Liver (tissue), 9 donors: ENCODE results near the gene NKAIN2. TPM values are rescaled to one million over a fixed set of nuclear protein-coding genes. Genes with fewer than 3 reads are reported as not detected.

Experiments
- DNase-seq: peaks from one replicate; pipeline ENCODE4 v3.0.0-alpha.2; 2017; ENCODE audit warnings: low spot score
- H3K27ac ChIP-seq, 2 donors: one replicate each; pipeline ENCODE4 v1.7.0; 2013; ENCODE audit warnings: inconsistent platforms in 2 of 2, low read length in 2 of 2, control low read depth in 1 of 2, low read depth in 1 of 2, mild to moderate bottlenecking in 1 of 2
- H3K27me3 ChIP-seq, 4 donors: one replicate each; pipeline versions ENCODE4 v1.6.1 to v1.7.0; 2013; ENCODE audit warnings: low read length in 3 of 4, inconsistent platforms in 1 of 4, mild to moderate bottlenecking in 1 of 4, moderate library complexity in 1 of 4; ENCODE audit not compliant: control insufficient read depth in 4 of 4, insufficient read depth in 4 of 4
- H3K36me3 ChIP-seq, 4 donors: one replicate each; pipeline versions ENCODE4 v1.6.1 to v1.7.0; 2013; ENCODE audit warnings: low read length in 3 of 4, mild to moderate bottlenecking in 3 of 4, low read depth in 1 of 4, moderate library complexity in 1 of 4; ENCODE audit not compliant: control insufficient read depth in 4 of 4, insufficient read depth in 3 of 4
- H3K4me1 ChIP-seq, 4 donors: one replicate each; pipeline versions ENCODE4 v1.6.1 to v1.7.0; 2013; ENCODE audit warnings: low read length in 3 of 4, mild to moderate bottlenecking in 3 of 4, moderate library complexity in 1 of 4; ENCODE audit not compliant: control insufficient read depth in 4 of 4, insufficient read depth in 4 of 4
- H3K4me3 ChIP-seq, 3 donors: one replicate each; pipeline versions ENCODE4 v1.6.1 to v1.7.0; 2013; ENCODE audit warnings: low read length in 3 of 3, control low read depth in 1 of 3, low read depth in 1 of 3, mild to moderate bottlenecking in 1 of 3
- H3K9ac ChIP-seq, 2 donors: one replicate each; pipeline ENCODE4 v1.7.0; 2013; ENCODE audit warnings: low read length in 2 of 2, mild to moderate bottlenecking in 2 of 2, moderate library complexity in 2 of 2, control low read depth in 1 of 2, low read depth in 1 of 2
- H3K9me3 ChIP-seq, 4 donors: one replicate each; pipeline versions ENCODE4 v1.6.1 to v1.7.0; 2013; ENCODE audit warnings: low read length in 3 of 4; ENCODE audit not compliant: control insufficient read depth in 4 of 4
- EGR1 ChIP-seq, 2 donors: IDR thresholded peaks; 2 replicates each; pipeline ENCODE4 v1.6.1; 2016 to 2018; ENCODE audit warnings: antibody characterized with exemption in 2 of 2, low read depth in 2 of 2
- FOXA1 ChIP-seq: IDR thresholded peaks from 2 replicates; pipeline ENCODE4 v1.6.1; 2016; ENCODE audit warnings: antibody characterized with exemption
- GABPA ChIP-seq, 2 donors: IDR thresholded peaks in 1 of 2; conservative IDR thresholded peaks in 1 of 2; 2 replicates each; pipeline ENCODE4 v1.6.1; 2016; ENCODE audit warnings: antibody characterized with exemption in 2 of 2, mild to moderate bottlenecking in 1 of 2, moderate library complexity in 1 of 2
- HNF4A ChIP-seq, 2 donors: conservative IDR thresholded peaks; 2 replicates each; pipeline ENCODE4 v1.6.1; 2016; ENCODE audit warnings: antibody characterized with exemption in 2 of 2, mild to moderate bottlenecking in 2 of 2
- HNF4G ChIP-seq: IDR thresholded peaks from 2 replicates; pipeline ENCODE4 v1.6.1; 2016; ENCODE audit warnings: antibody characterized with exemption
- JUND ChIP-seq, 2 donors: IDR thresholded peaks; 2 replicates each; pipeline ENCODE4 v1.6.1; 2016; ENCODE audit warnings: antibody characterized with exemption in 2 of 2
- NR2F2 ChIP-seq: IDR thresholded peaks from 2 replicates; pipeline ENCODE4 v1.6.1; 2016; ENCODE audit warnings: antibody characterized with exemption
- RAD21 ChIP-seq, 2 donors: IDR thresholded peaks; 2 replicates each; pipeline ENCODE4 v1.6.1; 2016; ENCODE audit warnings: antibody characterized with exemption in 2 of 2, mild to moderate bottlenecking in 2 of 2
- RXRA ChIP-seq, 2 donors: IDR thresholded peaks; 2 replicates each; pipeline ENCODE4 v1.6.1; 2017 to 2018; ENCODE audit warnings: antibody characterized with exemption in 2 of 2, mild to moderate bottlenecking in 1 of 2
- SP1 ChIP-seq: IDR thresholded peaks from 2 replicates; pipeline ENCODE4 v1.6.1; 2018; ENCODE audit warnings: antibody characterized with exemption, mild to moderate bottlenecking
- TAF1 ChIP-seq: conservative IDR thresholded peaks from 2 replicates; pipeline ENCODE4 v1.6.1; 2016; ENCODE audit warnings: antibody characterized with exemption, mild to moderate bottlenecking
- YY1 ChIP-seq: IDR thresholded peaks from 2 replicates; pipeline ENCODE4 v1.6.1; 2016; ENCODE audit warnings: antibody characterized with exemption, mild to moderate bottlenecking
- WGBS: extraction: QIAGEN DNeasy Blood & Tissue Kit; methylation state at CpG from one replicate; pipeline ENCODE4 v1.1.7; 2013; 5-methylcytosine and 5-hydroxymethylcytosine counted together
- polyA plus RNA-seq, 2 donors: library from polyadenylated mRNA; stranded (reverse) in 1 of 2; unstranded in 1 of 2; fragments of 200-250 nt in 1 of 2; fragments of >200 nt in 1 of 2; fragmentation: Nextera tagmentation in 1 of 2; extraction: Ambion mirVana in 1 of 2; gene quantifications; one replicate each; pipeline versions ENCODE4 v1.2.1 to v1.2.3, GENCODE V29; 2013 to 2015
- total RNA-seq, 2 donors: library from RNA; depleted of rRNA; stranded (reverse); fragments of >200 nt; gene quantifications; one replicate each; pipeline ENCODE4 v1.2.3, GENCODE V29; 2014
- TF ChIP-seq, protein P1 (sequence below): fragments of 150-350 bp; IDR thresholded peaks from 2 replicates; pipeline ENCODE4 v1.5.1; 2017; ENCODE audit warnings: improper control_type of control experiment, low read depth, low read length; ENCODE audit not compliant: missing input control
- TF ChIP-seq, protein P2 (sequence below): IDR thresholded peaks from 2 replicates; pipeline ENCODE4 v1.6.1; 2016; ENCODE audit warnings: antibody characterized with exemption, mild to moderate bottlenecking
- TF ChIP-seq, protein P3 (sequence below): IDR thresholded peaks from 2 replicates; pipeline ENCODE4 v1.6.1; 2016; ENCODE audit warnings: antibody characterized with exemption
- TF ChIP-seq, protein P4 (sequence below): IDR thresholded peaks from 2 replicates; pipeline ENCODE4 v1.6.1; 2016; ENCODE audit warnings: antibody characterized with exemption
- TF ChIP-seq, protein P5 (sequence below): IDR thresholded peaks from 2 replicates; pipeline ENCODE4 v1.6.1; 2016; ENCODE audit warnings: antibody characterized with exemption
- donor health status: healthy.
- donor health status: healthy.
- donor health status: healthy.
- donor health status: healthy.
- donor health status: healthy.

The NKAIN2 gene
- total and polyA plus RNA-seq, 4 donors, result 0.05 to 0.14 TPM; not detected in 2

DNA sequence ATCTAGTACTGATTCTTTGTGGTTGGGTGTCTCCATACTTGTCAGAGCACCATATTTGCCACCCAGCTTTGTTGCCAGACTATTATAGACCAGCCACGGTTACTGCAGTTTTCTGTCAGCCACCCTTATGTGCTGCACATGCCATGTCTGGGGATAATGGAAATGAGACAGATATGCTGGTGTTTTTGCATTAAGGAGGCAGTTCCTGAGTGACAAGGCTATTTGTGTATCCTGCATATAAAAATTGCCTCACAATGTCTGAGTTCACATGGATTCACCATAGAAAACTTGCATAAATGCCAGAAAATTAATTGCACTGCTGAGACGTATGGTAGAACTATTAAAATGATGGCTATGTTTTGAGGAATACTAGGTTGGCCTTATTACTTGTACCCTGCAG is 51.8 kb downstream of the NKAIN2 start:
- Histone ChIP-seq H3K27ac (no peak overlapping the region), H3K4me1 (no peaks in the 10 kb centered on the region), H3K9me3 (no peaks in the 10 kb centered on the region), H3K36me3 (no peaks in the 10 kb centered on the region), H3K9ac (no peak overlapping the region), H3K4me3 (no peak overlapping the region), H3K27me3 (no peaks in the 10 kb centered on the region)
- 66% methylated on average over 2 of the region's 2 CpGs for WGBS
- TF ChIP-seq TAF1 (no peak), EGR1 (IDR thresholded peaks at IDR 0.05; ENCODE audit: low read depth in 2 of 2) (no peak)
- TF ChIP-seq, protein P1, sequence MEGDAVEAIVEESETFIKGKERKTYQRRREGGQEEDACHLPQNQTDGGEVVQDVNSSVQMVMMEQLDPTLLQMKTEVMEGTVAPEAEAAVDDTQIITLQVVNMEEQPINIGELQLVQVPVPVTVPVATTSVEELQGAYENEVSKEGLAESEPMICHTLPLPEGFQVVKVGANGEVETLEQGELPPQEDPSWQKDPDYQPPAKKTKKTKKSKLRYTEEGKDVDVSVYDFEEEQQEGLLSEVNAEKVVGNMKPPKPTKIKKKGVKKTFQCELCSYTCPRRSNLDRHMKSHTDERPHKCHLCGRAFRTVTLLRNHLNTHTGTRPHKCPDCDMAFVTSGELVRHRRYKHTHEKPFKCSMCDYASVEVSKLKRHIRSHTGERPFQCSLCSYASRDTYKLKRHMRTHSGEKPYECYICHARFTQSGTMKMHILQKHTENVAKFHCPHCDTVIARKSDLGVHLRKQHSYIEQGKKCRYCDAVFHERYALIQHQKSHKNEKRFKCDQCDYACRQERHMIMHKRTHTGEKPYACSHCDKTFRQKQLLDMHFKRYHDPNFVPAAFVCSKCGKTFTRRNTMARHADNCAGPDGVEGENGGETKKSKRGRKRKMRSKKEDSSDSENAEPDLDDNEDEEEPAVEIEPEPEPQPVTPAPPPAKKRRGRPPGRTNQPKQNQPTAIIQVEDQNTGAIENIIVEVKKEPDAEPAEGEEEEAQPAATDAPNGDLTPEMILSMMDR, result no peak
- DNase-seq, result no peak

DNA sequence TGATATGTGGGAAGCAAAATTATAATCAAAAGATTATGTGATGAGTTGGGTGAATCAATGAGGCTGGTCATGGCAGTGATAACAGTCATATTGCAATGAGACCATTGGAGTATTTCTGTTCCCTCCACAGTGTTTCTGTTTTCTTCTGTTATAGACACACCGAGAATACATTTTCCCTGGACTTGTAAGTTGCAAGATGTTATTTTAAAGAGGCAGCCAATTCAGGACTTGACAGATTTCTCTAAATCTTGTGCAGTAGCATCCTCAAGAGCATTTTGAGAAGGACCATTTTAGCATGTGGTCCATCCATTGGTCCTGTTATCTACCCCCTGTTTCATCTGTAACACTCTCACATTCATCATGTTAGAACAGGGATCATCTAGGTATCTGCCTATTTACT is 55.6 kb downstream of the NKAIN2 start:
- no peaks in the 10 kb centered on the region for H3K36me3 ChIP-seq
- H3K4me1 ChIP-seq, result no peaks in the 10 kb centered on the region
- H3K27me3 ChIP-seq, result no peaks in the 10 kb centered on the region
- 92% methylated on average over 1 of the region's 1 CpG for WGBS
- no peak overlapping the region for H3K27ac ChIP-seq
- H3K9me3 ChIP-seq, result no peaks in the 10 kb centered on the region
- no peak overlapping the region for H3K4me3 ChIP-seq
- DNase-seq, result no peak
- TF ChIP-seq, protein P1, result no peak
- TF ChIP-seq GABPA (IDR thresholded peaks at IDR 0.05 in 1 of 2, conservative IDR thresholded peaks at IDR 0.05 in 1 of 2) (no peak), NR2F2 (no peak), RAD21 (IDR thresholded peaks at IDR 0.05) (no peak), SP1 (no peak), FOXA1 (no peak), JUND (IDR thresholded peaks at IDR 0.05) (no peak), TAF1 (no peak), YY1 (no peak), HNF4G (no peak), HNF4A (conservative IDR thresholded peaks at IDR 0.05) (no peak), RXRA (IDR thresholded peaks at IDR 0.05) (no peak)
- TF ChIP-seq, protein P2, sequence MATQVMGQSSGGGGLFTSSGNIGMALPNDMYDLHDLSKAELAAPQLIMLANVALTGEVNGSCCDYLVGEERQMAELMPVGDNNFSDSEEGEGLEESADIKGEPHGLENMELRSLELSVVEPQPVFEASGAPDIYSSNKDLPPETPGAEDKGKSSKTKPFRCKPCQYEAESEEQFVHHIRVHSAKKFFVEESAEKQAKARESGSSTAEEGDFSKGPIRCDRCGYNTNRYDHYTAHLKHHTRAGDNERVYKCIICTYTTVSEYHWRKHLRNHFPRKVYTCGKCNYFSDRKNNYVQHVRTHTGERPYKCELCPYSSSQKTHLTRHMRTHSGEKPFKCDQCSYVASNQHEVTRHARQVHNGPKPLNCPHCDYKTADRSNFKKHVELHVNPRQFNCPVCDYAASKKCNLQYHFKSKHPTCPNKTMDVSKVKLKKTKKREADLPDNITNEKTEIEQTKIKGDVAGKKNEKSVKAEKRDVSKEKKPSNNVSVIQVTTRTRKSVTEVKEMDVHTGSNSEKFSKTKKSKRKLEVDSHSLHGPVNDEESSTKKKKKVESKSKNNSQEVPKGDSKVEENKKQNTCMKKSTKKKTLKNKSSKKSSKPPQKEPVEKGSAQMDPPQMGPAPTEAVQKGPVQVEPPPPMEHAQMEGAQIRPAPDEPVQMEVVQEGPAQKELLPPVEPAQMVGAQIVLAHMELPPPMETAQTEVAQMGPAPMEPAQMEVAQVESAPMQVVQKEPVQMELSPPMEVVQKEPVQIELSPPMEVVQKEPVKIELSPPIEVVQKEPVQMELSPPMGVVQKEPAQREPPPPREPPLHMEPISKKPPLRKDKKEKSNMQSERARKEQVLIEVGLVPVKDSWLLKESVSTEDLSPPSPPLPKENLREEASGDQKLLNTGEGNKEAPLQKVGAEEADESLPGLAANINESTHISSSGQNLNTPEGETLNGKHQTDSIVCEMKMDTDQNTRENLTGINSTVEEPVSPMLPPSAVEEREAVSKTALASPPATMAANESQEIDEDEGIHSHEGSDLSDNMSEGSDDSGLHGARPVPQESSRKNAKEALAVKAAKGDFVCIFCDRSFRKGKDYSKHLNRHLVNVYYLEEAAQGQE, result no peak
- TF ChIP-seq, protein P3, sequence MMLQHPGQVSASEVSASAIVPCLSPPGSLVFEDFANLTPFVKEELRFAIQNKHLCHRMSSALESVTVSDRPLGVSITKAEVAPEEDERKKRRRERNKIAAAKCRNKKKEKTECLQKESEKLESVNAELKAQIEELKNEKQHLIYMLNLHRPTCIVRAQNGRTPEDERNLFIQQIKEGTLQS, result no peak
- TF ChIP-seq, protein P4, sequence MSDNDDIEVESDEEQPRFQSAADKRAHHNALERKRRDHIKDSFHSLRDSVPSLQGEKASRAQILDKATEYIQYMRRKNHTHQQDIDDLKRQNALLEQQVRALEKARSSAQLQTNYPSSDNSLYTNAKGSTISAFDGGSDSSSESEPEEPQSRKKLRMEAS, result no peak
- TF ChIP-seq, protein P5, sequence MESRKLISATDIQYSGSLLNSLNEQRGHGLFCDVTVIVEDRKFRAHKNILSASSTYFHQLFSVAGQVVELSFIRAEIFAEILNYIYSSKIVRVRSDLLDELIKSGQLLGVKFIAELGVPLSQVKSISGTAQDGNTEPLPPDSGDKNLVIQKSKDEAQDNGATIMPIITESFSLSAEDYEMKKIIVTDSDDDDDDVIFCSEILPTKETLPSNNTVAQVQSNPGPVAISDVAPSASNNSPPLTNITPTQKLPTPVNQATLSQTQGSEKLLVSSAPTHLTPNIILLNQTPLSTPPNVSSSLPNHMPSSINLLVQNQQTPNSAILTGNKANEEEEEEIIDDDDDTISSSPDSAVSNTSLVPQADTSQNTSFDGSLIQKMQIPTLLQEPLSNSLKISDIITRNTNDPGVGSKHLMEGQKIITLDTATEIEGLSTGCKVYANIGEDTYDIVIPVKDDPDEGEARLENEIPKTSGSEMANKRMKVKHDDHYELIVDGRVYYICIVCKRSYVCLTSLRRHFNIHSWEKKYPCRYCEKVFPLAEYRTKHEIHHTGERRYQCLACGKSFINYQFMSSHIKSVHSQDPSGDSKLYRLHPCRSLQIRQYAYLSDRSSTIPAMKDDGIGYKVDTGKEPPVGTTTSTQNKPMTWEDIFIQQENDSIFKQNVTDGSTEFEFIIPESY, result no peak
- no peak overlapping the region for H3K9ac ChIP-seq
